NT2/D1 (cell line): ENCODE results near the gene CEP97.

Experiments used
- SUZ12 ChIP-seq: IDR thresholded peaks from 2 replicates; pipeline ENCODE4 v1.6.1; 2011; ENCODE audit not compliant: insufficient read length, insufficient read depth; ENCODE audit errors: extremely low read depth
- YY1 ChIP-seq: IDR thresholded peaks from 2 replicates; pipeline ENCODE4 v1.6.1; 2011; ENCODE audit not compliant: insufficient read length, insufficient read depth
- ZNF274 ChIP-seq: IDR thresholded peaks from 2 replicates; pipeline ENCODE4 v1.6.1; 2011; ENCODE audit warnings: mild to moderate bottlenecking, low read depth, low read length

- TF ChIP-seq YY1 (no peak), ZNF274 (no peak), SUZ12 (no peak)
These were observed 21.2 kb upstream of the CEP97 start for GRCh38 chr3:101703169-101703568.
